ENCODE data around the gene PCDH15.

The PCDH15 gene

DNA sequence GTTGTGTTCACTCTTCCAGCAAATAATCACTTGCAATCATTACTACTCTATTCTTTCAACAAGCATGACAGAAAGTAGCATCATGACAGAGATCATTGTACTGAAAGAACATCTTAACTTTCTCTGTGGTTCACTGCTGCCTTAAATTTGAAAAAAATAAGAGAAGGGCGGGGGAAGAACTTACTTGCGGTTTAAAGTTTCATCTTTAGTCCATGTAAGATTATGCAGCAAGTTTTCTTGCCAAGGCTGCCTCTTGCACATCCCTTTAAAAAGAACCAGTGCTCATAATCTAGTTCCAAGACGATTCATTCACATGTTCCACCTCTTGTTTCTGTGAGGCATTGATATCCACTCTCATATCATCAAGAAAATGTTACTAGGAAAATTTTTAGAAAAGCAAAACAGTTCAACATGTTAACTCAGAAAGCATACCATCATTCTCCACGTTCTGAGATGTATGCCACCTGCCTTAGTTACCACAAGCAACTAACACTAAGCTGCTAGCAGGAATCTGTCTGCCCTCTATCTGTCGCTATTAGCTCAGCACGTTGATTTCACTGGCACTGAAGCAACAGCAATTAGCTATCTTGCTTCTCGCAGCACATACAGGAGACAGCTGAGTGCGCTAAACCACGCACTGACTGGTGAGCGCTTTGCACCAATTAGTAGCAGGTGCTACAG lies at the start of gene PCDH15:
TSS of gene PCDH15 (minus strand) at position 491 of the 681 bp plus-strand sequence. CDS start 136,969 bp downstream, outside the sequence.
- DNase-seq (ENCODE audit: low spot score) = peak; percentile 36

DNA sequence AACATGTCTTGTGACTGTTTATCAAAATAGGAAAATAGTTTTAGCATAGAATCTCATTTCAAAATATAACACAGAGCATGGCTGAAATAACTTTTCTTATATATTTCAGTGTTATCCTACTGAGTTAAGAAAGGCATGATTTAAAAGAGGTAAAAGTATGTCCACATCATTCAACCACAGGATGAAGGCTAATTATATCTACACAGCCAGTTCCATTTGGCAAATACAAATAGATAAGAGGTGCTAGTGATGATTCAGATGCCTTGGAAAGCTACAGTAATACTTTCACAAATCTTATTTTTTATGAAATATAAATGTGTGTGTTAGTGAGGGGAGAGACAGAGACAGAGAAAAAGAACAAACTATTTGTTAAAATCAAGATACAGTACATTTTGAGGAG lies 42.9 kb upstream of the PCDH15 start:
- DNase-seq (ENCODE audit: low spot score) (no peak), FAIRE-seq (no peak)

More for the DNA sequence above, at the start of gene PCDH15:
- peak; percentile 88 for FAIRE-seq

DNA sequence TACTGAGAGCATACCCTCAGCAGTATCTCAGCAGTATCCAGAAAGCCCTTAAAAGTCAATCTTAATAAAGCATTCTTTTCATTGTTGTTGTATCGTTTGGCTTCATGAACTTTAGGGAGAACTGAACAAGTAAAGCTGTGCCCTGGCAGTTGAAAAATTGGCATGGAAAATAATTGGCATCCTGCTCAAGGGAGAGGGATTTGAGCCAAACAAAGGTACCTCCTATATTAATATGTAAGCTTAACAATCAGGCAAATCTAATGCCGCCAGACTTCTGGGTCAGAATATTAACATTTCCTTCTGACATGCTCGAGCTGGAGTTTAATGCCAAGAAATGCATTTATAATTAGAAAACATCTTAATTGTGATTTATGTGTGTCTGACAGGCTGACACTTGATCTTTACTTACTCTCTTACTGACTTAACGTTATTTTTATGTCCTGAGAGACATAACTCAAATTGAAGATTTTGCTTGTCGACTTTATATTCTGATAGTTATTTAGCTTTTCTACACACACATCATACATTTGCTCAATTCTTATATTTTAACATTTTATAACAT lies 42.1 kb upstream of the PCDH15 start:
- FAIRE-seq (no peak), DNase-seq (ENCODE audit: low spot score) (no peak)

DNA sequence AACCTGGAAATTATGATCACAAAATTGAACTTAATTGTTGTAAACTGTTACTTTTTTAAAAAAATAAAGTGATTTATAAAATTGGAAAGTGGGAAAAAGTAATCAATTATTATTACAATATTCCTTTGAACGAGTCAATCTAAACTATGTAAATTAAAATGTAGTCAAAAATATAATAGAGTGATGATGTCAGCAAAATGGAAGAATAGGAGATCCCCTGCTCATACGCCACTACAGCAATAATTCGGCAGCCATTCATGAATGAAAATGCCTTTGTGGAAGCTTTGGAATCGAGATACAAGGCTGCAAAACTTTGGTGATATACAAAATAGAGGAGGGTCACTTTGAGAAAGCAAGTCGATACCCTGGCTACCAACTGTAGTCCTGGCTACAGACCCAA lies 36.4 kb upstream of the PCDH15 start:
- FAIRE-seq (no peak), DNase-seq (ENCODE audit: low spot score) (no peak)

DNA sequence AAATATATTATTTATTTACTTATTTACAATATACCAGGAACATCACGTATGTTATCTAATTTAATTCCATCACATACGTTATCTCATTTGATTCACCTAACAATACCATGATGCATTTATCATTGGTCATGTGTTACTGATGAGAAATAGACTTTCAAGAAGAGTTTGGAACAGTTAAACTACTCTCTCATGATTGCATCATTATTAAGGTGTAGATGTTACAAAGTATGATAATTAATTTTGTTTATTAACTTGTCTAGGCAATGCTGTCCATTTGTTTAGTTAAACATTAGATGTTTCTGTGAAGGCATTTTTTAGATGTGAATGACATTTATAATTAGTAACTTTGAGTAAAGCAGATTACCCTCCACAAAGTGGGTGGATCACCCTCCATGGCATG lies 32.0 kb upstream of the PCDH15 start:
- FAIRE-seq (no peak), DNase-seq (ENCODE audit: low spot score) (no peak)

DNA sequence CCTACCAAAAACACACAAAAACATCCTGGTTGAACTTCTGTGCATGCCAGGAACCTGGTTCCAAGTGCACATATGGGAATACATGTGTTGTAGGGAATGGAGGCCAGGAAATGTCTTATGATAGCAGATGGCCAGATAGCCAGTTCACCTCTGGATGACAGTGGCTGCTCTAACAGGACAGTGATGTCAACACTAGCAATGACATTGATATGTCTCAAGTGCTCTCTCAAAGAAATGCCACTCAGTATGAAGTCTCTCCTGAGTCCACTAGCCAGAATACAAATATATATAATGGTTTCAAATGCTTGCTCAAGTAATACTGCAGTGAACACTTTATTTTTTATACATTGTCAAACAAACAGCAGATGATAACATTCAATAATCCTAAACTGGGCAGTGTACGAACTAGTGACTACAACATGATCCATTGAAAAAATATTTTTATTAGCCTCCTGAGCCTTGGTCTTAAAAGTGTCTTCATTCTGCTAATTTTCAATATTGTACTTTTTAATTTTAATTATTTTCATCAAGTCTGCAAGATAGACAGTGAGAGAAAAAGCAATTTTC lies 26.0 kb upstream of the PCDH15 start:
- FAIRE-seq (no peak), DNase-seq (ENCODE audit: low spot score) (no peak)

DNA sequence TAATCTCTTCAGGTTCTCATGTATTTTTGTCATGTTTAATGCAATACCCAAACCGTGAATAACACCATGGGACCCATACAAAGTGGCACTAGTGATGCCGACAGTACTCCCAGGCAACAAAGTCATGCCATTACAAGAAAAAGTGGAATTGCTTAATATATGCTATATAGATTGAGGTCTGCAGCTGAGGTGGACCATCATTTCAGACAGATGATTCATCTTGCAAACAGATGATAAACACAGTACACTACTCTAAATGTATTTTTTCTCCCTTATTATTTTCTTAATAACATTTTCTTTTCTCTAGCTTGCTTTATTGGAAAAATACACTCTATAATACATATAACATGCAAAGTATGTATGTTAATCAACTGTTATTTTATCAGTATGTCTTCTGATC lies 14.6 kb upstream of the PCDH15 start:
- DNase-seq (ENCODE audit: low spot score) = no peak

DNA sequence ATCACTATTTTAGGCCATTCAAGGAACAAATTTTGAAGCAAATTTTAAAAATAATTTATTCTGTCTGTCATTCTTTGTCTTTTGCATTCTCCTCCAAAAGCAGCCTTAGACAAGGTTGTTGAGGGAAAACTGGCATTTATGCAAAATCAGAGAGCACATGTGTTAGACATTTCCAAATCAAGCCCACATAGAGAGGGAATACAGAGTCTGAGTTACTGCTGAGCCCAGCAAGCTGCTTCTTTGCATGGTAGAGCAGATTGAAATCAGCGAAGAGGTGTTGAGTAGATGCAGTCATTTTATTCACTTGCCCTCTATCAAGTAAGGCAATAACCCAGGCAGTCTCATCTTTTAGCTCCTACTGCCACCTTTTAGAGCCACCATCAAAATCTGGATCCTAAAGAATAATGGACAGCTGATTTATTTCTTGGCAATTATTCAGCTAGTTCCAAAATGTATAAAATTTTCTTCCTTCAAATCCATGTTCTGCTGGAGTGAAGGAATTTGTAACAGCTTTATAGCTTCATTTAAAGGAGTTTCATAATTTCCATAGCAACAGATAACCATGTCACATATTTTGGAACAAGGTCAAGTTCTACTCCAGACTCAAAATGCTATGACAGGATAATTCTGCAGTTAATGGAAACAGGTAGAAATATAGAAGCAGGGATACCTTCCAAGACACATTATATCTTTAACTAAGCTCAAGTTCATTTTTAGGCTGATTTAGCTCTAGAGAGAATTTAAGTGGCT lies 7.3 kb upstream of the PCDH15 start:
- DNase-seq (ENCODE audit: low spot score) (no peak), FAIRE-seq (no peak)

More for the DNA sequence above, 14.6 kb upstream of the PCDH15 start:
- peak; percentile 13 for FAIRE-seq

DNA sequence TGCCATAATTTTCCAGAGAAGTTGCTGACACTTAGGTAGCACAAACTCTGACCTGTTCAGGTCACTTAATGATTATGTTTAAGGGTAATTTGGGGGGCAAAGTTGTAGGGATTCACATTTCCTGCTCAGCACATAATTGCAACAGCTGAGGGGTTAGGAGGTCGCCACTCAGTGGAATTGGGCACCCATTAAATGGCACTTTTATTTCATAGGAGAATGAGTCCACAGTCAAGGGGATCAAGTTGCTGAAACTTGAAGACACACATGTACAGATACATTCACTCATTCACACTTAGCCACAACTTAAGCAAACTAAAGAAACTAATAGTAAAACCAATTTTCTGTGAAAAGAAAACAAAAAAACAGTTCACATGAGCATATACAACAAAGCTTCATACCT lies 1.5 kb downstream of the PCDH15 start:
- FAIRE-seq = no peak
- DNase-seq (ENCODE audit: low spot score) = no peak

DNA sequence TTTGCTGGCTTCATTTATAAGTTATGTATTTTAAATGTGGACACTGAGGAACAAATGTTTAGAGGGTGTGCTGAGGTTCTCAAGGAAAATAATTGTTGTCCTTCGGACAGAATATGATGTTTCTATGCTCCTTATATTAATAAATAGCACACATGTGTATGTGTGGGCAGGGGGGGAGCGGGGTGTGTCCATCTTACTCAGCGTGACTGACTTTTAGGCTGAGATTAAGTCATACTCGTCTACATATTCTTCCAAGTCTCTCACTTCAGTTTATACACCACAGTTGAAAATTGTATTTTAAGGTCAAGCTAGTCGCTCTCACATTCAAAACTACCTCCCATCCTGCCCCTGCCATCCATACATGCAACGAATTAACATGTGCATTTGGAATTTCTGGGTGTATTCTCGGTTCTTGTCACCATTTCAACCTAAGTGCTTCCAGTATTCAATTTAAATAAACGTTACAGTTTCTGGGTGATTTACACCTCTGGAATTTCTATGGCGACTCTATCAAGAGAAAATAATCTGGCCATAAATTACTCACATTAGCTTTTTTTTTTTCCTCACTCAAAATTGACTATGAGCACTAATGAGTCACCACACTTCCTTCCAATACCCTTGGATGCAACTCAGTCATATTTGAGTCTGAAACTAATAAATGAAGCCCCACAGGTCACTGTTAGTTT lies 3.3 kb downstream of the PCDH15 start:
- DNase-seq (ENCODE audit: low spot score) = peak; percentile 22
- no peak for FAIRE-seq

DNA sequence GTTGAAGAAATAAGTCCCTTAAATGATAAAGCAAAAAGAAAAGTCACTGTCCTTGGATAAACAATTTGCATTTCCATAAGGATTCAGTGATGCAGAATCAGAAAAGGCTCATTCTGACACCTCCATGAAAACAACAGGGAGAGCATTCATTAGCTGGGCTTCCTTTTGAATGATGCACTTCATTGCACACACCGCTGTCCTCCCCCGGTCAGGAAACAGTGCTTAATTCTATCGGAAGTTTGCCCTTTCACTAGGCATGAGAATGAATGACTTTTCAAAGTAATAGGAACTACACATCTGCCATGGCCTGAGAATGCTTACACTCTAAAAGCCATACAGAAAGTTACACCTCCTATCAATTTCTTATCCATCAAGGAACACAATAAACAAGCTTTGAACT lies 4.2 kb downstream of the PCDH15 start:
- DNase-seq (ENCODE audit: low spot score) (no peak), FAIRE-seq (no peak)

DNA sequence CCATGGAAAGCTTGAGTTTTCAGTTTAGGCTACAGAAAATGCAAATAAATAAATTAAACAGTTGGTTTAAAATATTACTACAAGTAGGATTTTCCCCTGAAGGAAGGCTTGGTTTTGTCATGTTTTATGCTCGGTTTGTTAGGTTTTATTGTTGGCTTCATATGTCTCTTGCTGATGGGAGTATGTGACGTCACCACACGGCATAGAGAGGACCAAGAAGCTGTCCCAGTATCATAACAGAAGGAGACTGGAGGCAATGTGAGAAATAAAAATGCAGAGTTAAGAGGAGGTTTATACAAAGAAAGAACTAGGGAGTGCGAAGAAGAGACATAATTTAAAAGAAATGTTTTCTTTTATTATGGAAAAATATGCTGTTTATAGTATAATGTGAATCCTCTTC lies 24.4 kb downstream of the PCDH15 start:
- no peak for DNase-seq (ENCODE audit: low spot score)
- FAIRE-seq = no peak

DNA sequence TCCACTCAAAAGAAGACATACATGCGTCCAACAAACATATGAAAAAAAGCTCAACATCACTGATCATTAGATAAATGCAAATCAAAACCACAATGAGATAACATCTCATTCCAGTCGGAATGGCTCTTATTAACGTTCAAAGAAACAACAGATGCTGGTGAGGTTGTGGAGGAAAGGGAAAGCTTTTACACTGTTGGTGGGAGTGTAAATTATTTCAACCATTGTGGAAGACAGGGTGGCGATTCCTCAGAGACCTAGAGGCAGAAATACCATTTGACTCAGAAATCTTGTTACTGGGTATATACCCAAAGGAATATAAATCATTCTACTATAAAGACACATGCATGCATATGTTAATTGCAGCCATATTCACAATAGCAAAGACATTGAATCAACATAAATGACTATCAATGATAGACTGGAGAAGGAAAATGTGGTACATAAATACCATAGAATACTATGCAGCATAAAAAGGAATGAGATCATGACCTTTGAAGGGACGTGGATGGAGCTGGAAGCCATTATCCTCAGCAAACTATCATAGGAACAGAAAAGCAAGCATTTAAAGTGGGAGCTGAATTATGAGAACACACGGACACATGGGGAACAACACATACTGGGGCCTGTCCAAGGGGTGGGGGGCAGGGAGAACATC lies 28.4 kb downstream of the PCDH15 start:
- no peak for DNase-seq (ENCODE audit: low spot score)
- FAIRE-seq = peak; percentile 17

DNA sequence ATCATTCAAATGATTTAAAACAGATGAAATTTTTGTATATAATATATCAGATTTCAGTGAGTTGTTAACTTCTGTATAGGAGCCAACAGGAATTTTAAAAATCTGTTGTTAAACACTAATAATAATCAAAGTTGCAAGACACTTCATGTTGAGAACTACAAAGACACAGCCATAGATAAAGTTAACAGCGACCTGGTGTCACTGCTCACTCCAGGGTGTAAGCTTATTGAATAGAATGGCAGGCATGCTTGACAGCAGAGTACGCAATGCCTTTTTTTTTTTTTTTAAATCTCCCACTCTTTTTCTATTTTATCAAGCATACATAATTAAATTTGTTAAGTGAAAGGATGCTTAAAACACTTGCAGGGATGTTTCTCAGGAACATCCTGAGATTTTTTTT lies 32.0 kb downstream of the PCDH15 start:
- FAIRE-seq (no peak), DNase-seq (ENCODE audit: low spot score) (no peak)

DNA sequence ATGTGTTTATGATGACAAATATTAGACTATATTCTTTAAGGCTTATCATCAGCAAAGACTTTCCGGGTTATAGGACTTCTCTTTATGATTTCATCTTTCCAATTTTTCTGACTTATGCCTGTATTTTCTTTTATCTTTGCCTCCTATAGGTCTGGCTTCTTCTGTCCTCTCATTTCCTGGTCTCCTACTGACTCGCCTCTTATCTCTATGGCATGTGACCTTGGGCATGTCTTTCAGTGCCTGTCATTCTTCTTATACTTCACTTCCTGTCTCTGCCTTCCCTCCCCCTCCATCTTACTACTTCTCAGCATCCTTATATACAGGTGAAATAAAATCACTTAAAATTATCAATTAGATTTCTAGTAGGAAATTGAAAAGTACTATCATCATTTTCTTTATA lies 42.2 kb downstream of the PCDH15 start:
- DNase-seq (ENCODE audit: low spot score) = peak; percentile 4
- FAIRE-seq = no peak

DNA sequence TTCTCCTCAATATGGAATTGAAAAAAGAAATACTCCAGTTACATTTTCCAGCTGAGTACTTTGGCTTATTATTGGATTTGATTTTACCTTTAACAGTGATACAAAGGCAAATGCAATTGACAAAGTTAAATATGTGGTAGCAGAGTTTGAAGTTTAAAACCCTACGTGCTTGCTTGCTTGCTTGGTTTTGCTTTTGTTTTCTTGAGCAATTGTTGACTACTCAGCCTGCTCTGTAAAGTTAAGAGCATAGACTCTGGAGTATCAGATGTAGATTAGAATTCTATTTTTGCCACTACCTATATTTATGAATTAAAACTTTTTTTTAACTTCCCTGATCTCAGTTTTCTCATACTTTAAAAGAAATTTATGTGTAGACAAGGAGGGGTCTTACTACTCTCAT lies 51.4 kb downstream of the PCDH15 start:
- no peak for FAIRE-seq
- DNase-seq (ENCODE audit: low spot score) = no peak

DNA sequence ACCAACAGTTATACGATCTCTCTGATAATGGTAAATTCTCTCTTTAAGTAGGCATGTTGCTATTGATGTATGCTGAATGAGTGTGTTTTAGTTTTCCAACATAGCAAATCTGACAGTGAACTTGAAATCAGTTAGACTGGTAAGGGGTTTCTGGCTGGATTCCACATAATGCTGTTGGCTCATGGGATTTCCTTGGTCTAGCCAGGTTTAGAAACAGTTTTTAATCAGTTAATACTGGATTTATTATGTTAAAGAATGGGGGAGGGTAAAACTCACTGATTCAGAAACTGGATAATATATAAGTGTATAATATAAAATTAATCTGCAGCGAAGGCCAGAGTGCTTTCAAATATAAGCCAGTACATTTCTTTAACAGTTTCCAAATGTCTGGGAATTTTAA lies 55.6 kb downstream of the PCDH15 start:
- no peak for DNase-seq (ENCODE audit: low spot score)
- FAIRE-seq = no peak

DNA sequence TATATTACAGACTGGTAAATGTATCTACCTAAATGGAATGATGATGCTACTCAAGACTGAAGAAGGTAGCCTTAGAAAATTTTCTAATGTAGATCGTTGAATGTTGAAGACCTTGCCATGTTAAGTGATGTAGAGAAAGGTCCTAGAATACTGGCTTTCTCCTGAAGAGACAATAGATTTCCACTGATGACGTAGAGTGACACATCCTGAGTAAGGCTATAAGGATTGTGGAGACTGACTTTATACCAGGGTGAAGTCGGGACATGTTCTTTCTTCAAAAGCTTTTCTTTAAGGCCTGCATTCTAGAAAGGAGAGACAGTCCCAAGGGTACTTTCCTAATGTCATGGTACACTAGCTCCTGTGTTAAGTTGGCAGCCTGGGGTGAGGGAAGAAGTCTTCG lies 58.6 kb downstream of the PCDH15 start:
- DNase-seq (ENCODE audit: low spot score) = no peak

DNA sequence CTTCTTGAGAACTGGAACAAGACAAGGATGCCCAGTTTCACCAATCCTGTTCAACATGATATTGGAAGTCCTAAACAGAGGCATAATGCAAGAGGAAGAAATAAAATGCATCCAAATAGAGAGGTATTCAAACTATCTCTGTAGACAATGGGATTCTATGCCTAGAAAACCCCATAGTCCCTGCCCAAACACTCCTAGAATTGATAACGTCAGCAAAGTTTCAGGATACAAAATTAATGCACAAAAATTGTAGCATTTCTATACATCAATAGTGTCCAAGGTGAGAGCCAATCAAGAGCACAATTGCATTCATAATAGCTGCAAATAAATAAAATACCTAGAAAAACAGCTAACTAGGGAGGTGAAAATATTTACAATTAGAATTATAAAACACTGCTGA lies 72.5 kb downstream of the PCDH15 start:
- FAIRE-seq = no peak
- DNase-seq (ENCODE audit: low spot score) = no peak

More for the DNA sequence above, 58.6 kb downstream of the PCDH15 start:
- no peak for FAIRE-seq

DNA sequence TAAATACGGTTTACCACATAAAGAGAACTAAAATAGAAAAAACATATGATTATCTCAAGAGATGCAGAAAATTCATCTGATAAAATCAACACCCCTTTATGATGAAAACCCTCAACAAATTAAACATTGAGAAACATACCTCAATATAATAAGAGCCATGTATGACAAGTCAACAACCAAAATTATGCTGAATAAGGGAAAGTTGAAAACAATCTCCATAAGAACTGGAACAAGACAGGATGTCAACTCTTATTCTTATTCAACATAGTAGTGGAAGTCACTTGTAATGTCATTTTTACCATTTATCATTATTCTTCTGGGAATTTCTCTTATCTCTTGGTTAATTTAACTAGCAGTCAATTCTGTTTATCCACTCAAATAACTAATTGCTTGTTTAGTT lies 79.0 kb downstream of the PCDH15 start:
- DNase-seq (ENCODE audit: low spot score) = no peak
- FAIRE-seq = no peak

DNA sequence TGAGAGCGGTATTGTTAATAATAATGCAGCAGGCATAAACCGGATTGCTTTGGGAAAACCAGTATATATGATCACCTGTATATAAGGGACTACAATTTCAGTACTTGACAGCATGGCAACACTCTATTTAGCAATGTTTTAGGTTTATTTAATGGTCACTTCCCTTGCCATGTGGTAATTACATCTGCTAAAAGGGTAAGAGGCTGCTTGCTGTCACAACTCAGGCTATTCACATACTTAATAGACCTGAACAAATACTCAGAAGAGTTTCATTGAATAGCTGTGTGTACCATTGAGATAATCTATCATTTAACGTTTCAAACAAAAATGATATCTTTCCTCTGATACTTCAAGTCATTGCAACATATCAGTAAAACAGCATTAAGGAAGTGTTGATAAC lies 90.1 kb downstream of the PCDH15 start:
- DNase-seq (ENCODE audit: low spot score) = no peak
- FAIRE-seq = peak; percentile 50

Measured in urothelium cell line (cell line).